Ishikawa (cell line): ENCODE measurements around the gene FBXO40.

Experiments used
- CEBPB ChIP-seq: IDR thresholded peaks from 2 replicates; pipeline ENCODE4 v1.6.1; 2012
- CREB1 ChIP-seq: IDR thresholded peaks from 2 replicates; pipeline ENCODE4 v1.6.1; 2012; ENCODE audit warnings: low read depth
- EGR1 ChIP-seq: IDR thresholded peaks from 2 replicates; pipeline ENCODE4 v1.6.1; 2012
- EP300 ChIP-seq: IDR thresholded peaks from 2 replicates; pipeline ENCODE4 v1.6.1; 2012; ENCODE audit warnings: borderline replicate concordance
- FOXM1 ChIP-seq: IDR thresholded peaks from 2 replicates; pipeline ENCODE4 v1.6.1; 2012; ENCODE audit warnings: low read depth, borderline replicate concordance
- NFIC ChIP-seq: IDR thresholded peaks from 2 replicates; pipeline ENCODE4 v1.6.1; 2012
- RAD21 ChIP-seq: IDR thresholded peaks from 2 replicates; pipeline ENCODE4 v1.6.1; 2012; ENCODE audit warnings: low read depth
- TAF1 ChIP-seq: IDR thresholded peaks from 2 replicates; pipeline ENCODE4 v1.6.1; 2012; ENCODE audit warnings: low read depth, mild to moderate bottlenecking
- TCF12 ChIP-seq: IDR thresholded peaks from 2 replicates; pipeline ENCODE4 v1.6.1; 2012; ENCODE audit warnings: low read depth
- TEAD4 ChIP-seq: IDR thresholded peaks from 2 replicates; pipeline ENCODE4 v1.6.1; 2012
- USF1 ChIP-seq: IDR thresholded peaks from 2 replicates; pipeline ENCODE4 v1.6.1; 2012
- YY1 ChIP-seq: IDR thresholded peaks from 2 replicates; pipeline ENCODE4 v1.6.1; 2012; ENCODE audit warnings: low read depth
- ZBTB7A ChIP-seq: IDR thresholded peaks from 2 replicates; pipeline ENCODE4 v1.6.1; 2012; ENCODE audit warnings: low read depth
- TF ChIP-seq, protein P1 (sequence below): IDR thresholded peaks from 2 replicates; pipeline ENCODE4 v1.6.1; 2012
- TF ChIP-seq, protein P2 (sequence below): IDR thresholded peaks from 2 replicates; pipeline ENCODE4 v1.6.1; 2012; ENCODE audit warnings: low read depth, mild to moderate bottlenecking

FBXO40 gene

GRCh38 chr3:121592856-121593702 lies at the start of gene FBXO40:
TSS of gene FBXO40 (plus strand) at chr3:121593379. CDS start at chr3:121620576, 27,197 bp downstream.
- TF ChIP-seq, protein P1, sequence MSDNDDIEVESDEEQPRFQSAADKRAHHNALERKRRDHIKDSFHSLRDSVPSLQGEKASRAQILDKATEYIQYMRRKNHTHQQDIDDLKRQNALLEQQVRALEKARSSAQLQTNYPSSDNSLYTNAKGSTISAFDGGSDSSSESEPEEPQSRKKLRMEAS = no peak
- TF ChIP-seq USF1 = no peak
- TF ChIP-seq CREB1 = no peak
- no peak for TF ChIP-seq EP300
- no peak for TF ChIP-seq RAD21
- no peak for TF ChIP-seq TAF1
- TF ChIP-seq YY1 = no peak
- no peak for TF ChIP-seq TEAD4

GRCh38 chr3:121545049-121545573 lies 48.1 kb upstream of the FBXO40 start:
- no peak for TF ChIP-seq ZBTB7A
- no peak for TF ChIP-seq USF1
- TF ChIP-seq RAD21 = no peak
- TF ChIP-seq TEAD4 = no peak
- TF ChIP-seq EP300 = no peak
- TF ChIP-seq, protein P1 = no peak
- no peak for TF ChIP-seq CEBPB
- no peak for TF ChIP-seq EGR1
- TF ChIP-seq CREB1 = no peak

DNA sequence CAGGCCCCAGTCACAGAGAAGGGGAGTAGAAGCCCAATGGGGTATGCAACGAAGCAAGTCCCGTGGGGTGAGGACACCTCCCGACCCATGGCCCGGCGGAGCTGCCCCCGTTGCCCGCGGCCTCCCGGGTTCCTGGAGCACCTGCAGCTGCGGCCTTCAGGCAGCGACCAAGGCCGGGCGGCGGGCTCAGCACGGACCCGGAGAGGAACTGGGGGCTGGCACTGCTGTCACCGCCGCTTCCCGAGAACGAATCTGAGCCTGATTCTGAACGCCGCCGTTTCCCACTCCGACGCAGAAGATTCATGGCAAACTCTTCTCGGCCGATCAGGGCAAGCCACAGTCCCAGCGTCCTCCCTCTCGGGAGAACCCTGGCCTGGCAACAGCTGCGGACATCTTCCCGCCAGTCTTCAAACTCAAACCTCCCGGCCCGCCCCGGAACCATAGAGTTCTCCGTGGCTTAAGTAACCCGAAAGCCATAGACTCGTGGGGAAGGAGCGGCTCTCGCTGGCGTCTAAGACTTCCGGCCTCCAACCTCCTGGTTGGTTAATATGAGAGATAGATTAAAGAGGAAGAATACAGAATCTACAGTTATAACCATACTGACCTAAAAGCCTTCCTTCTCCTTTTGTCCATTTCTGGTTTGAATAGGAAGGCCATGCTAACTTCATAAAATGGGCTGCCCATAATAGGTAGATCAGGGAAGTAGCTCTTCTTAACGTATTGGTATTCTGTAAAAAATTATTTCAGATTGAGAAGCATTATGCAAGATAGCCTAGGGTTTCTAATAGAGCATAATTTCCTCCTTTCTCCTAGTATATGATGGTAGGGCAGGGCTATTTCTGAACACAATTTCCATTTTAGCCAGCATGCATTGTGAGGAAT lies 47.4 kb upstream of the FBXO40 start, which contains the start of gene POLQ:
Gene POLQ (minus strand): TSS at position 415 of the 882 bp plus-strand sequence. CDS start 111 bp downstream, at position 304.
- TF ChIP-seq TCF12 (peak; percentile 59; the same call in 1 of the 2 replicates), TAF1 (peak; percentile 91), ZBTB7A (no peak), TEAD4 (no peak), FOXM1 (peak; percentile 42; the same call in 1 of the 2 replicates), NFIC (0 out of 2 replicates have a peak, but pooled peaks have one; percentile 7), YY1 (peak; percentile 76)
- TF ChIP-seq, protein P1 = peak; percentile 56

GRCh38 chr3:121552379-121552778 lies 40.8 kb upstream of the FBXO40 start:
- TF ChIP-seq USF1 (no peak), CREB1 (no peak), YY1 (no peak), NFIC (no peak), EP300 (no peak), CEBPB (no peak), EGR1 (no peak), TCF12 (no peak), ZBTB7A (no peak), RAD21 (no peak), FOXM1 (no peak)
- TF ChIP-seq, protein P2, sequence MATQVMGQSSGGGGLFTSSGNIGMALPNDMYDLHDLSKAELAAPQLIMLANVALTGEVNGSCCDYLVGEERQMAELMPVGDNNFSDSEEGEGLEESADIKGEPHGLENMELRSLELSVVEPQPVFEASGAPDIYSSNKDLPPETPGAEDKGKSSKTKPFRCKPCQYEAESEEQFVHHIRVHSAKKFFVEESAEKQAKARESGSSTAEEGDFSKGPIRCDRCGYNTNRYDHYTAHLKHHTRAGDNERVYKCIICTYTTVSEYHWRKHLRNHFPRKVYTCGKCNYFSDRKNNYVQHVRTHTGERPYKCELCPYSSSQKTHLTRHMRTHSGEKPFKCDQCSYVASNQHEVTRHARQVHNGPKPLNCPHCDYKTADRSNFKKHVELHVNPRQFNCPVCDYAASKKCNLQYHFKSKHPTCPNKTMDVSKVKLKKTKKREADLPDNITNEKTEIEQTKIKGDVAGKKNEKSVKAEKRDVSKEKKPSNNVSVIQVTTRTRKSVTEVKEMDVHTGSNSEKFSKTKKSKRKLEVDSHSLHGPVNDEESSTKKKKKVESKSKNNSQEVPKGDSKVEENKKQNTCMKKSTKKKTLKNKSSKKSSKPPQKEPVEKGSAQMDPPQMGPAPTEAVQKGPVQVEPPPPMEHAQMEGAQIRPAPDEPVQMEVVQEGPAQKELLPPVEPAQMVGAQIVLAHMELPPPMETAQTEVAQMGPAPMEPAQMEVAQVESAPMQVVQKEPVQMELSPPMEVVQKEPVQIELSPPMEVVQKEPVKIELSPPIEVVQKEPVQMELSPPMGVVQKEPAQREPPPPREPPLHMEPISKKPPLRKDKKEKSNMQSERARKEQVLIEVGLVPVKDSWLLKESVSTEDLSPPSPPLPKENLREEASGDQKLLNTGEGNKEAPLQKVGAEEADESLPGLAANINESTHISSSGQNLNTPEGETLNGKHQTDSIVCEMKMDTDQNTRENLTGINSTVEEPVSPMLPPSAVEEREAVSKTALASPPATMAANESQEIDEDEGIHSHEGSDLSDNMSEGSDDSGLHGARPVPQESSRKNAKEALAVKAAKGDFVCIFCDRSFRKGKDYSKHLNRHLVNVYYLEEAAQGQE = no peak
- TF ChIP-seq, protein P1 = no peak

DNA sequence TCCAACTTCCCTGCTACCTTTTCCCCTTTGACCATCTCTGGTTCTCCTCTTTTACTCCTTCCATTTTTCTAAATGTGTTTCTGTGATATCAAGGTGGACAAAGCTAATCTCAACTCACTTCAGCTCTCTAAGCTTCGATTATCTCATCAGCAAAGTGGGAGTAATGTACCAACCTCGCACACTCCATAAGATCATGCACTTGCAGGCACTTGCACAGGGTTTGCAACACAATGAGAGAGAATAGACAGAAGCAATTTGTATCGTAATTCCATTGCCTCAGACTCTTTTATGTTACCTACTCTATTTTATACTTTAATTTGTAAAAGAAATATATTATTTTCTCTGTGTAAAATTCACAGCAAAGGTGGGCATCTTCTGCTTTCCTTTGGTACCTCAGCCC lies 40.4 kb upstream of the FBXO40 start:
- TF ChIP-seq CEBPB (no peak), TAF1 (no peak), FOXM1 (no peak), CREB1 (no peak), USF1 (no peak), RAD21 (no peak), YY1 (no peak), ZBTB7A (no peak), EP300 (no peak), TCF12 (no peak), EGR1 (no peak), NFIC (no peak)
- TF ChIP-seq, protein P1 = no peak
- TF ChIP-seq, protein P2 = no peak
